ENCODE measurements around the gene ZNF48. TPM values are rescaled to one million over a fixed set of nuclear protein-coding genes. Genes with fewer than 3 reads are reported as not detected.
A peak's percentile ranks its signal among the peaks of the same experiment; 100 is the strongest.

Gene ZNF48
- total RNA-seq, 2 experiments from 2014 or later = 5.3 to 6.0 TPM

GRCh38 chr16:30365200-30365599, 30.0 kb upstream of the ZNF48 start:
- no peak for DNase-seq
- Mint-ChIP-seq H3K27me3 (ENCODE audit: low read depth) (no peaks in the 10 kb centered on the region), H3K4me3 (no peak overlapping the region), H3K36me3 (ENCODE audit: low read depth) (peaks cover 23% of the 10 kb centered on the region), H3K4me1 (ENCODE audit: low read depth) (peaks cover 30% of the 10 kb centered on the region), H3K27ac (no peak overlapping the region), H3K9me3 (no peaks in the 10 kb centered on the region)
- intact Hi-C loops (cut with micrococcal nuclease) = no loop called here
- CTCF ChIA-PET = interaction anchor here (0.8 to 1.2 kb wide), 2 partner anchors 20 to 44 kb away, joined by 4 read pairs; no protein-coding TSS in a partner anchor

GRCh38 chr16:30366511-30366910, 28.7 kb upstream of the ZNF48 start:
- DNase-seq = no peak
- H3K27ac Mint-ChIP-seq = no peak overlapping the region
- H3K27me3 Mint-ChIP-seq (ENCODE audit: low read depth) = no peaks in the 10 kb centered on the region
- peaks cover 36% of the 10 kb centered on the region for H3K4me1 Mint-ChIP-seq (ENCODE audit: low read depth)
- CTCF ChIA-PET = interaction anchor here (2.4 kb wide), 1 partner anchor 9 kb away, joined by 7 read pairs; no protein-coding TSS in a partner anchor
- peak overlapping the region; percentile 94 for H3K4me3 Mint-ChIP-seq
- intact Hi-C loops (cut with micrococcal nuclease) = no loop called here
- H3K9me3 Mint-ChIP-seq = no peaks in the 10 kb centered on the region
- H3K36me3 Mint-ChIP-seq (ENCODE audit: low read depth) = peaks cover 23% of the 10 kb centered on the region

DNA sequence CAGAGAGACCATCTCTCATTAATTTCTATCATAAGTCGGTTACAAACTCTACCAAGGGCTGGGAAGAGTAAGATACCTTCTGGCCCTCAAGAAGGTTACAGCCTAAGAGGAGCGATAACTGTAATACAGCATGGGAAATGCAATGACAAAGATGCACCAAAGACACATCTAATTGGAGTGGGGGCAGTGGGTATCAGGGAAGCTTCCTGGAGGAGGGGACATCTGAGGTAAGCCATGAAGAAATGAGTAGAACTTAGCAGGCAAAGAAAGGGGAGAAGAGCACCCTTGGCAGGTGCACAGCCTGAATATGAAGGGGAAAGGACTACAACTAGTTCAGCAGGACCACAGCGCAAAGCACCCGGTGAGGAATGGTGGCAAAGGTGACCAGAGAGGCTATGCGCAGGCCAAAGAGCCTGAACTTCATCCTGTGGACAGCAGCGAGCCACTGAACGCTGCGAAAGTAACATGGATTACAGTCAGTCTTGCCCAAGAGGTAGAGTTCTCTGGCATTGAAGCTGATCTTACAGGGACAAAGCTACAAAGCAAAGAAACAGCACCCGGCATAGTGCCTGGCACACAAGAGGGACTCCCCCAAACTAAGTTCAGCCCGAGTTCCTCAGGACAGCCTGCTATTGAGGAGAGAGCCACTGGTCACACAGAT, 27.7 kb upstream of the ZNF48 start:
- no peaks in the 10 kb centered on the region for H3K27me3 Mint-ChIP-seq (ENCODE audit: low read depth)
- peak overlapping the region; percentile 94 for H3K4me3 Mint-ChIP-seq
- H3K9me3 Mint-ChIP-seq = no peaks in the 10 kb centered on the region
- H3K4me1 Mint-ChIP-seq (ENCODE audit: low read depth) = peaks cover 42% of the 10 kb centered on the region
- H3K36me3 Mint-ChIP-seq (ENCODE audit: low read depth) = peaks cover 19% of the 10 kb centered on the region
- intact Hi-C loops (cut with micrococcal nuclease) = no loop called here
- CTCF ChIA-PET = interaction anchor here (1.1 to 2.4 kb wide), 2 partner anchors 10 to 248 kb away, joined by 3 to 7 read pairs; no protein-coding TSS in a partner anchor
- DNase-seq = no peak
- H3K27ac Mint-ChIP-seq = peak overlapping the region; percentile 25

- Mint-ChIP-seq H3K27me3 (ENCODE audit: low read depth) (no peaks in the 10 kb centered on the region), H3K36me3 (ENCODE audit: low read depth) (peaks cover 18% of the 10 kb centered on the region), H3K27ac (peak overlapping the region; percentile 72)
Measured at GRCh38 chr16:30368122-30368791, 27.0 kb upstream of the ZNF48 start.

GRCh38 chr16:30368792-30369090, 26.5 kb upstream of the ZNF48 start:
- Mint-ChIP-seq H3K4me3 (peak overlapping the region; percentile 94), H3K27ac (peak overlapping the region; percentile 72), H3K4me1 (ENCODE audit: low read depth) (peaks cover 46% of the 10 kb centered on the region), H3K9me3 (no peaks in the 10 kb centered on the region), H3K36me3 (ENCODE audit: low read depth) (peaks cover 18% of the 10 kb centered on the region), H3K27me3 (ENCODE audit: low read depth) (no peaks in the 10 kb centered on the region)
- intact Hi-C loops (cut with micrococcal nuclease) = no loop called here
- DNase-seq = no peak
- CTCF ChIA-PET = interaction anchor here (0.6 to 1.6 kb wide), 4 partner anchors 14 to 177 kb away, joined by 3 to 6 read pairs (median 4); partner anchors contain the start of gene SEPTIN1

More at GRCh38 chr16:30368122-30368791, 27.0 kb upstream of the ZNF48 start:
- Mint-ChIP-seq H3K4me3 (peak overlapping the region; percentile 94), H3K9me3 (no peaks in the 10 kb centered on the region), H3K4me1 (ENCODE audit: low read depth) (peaks cover 46% of the 10 kb centered on the region)
- intact Hi-C loops (cut with micrococcal nuclease) = no loop called here
- DNase-seq = no peak
- CTCF ChIA-PET = interaction anchor here (0.6 to 2.4 kb wide), 4 partner anchors 10 to 247 kb away, joined by 3 to 7 read pairs (median 4); no protein-coding TSS in a partner anchor

- Mint-ChIP-seq H3K27ac (peak overlapping the region; percentile 72), H3K27me3 (ENCODE audit: low read depth) (no peaks in the 10 kb centered on the region), H3K36me3 (ENCODE audit: low read depth) (peaks cover 18% of the 10 kb centered on the region), H3K9me3 (no peaks in the 10 kb centered on the region), H3K4me1 (ENCODE audit: low read depth) (peaks cover 46% of the 10 kb centered on the region), H3K4me3 (peak overlapping the region; percentile 94)
- CTCF ChIA-PET = interaction anchor here (0.6 to 1.6 kb wide), 5 partner anchors 14 to 177 kb away, joined by 3 to 6 read pairs (median 5); partner anchors contain the start of gene SEPTIN1
- intact Hi-C loops (cut with micrococcal nuclease) = no loop called here
- no peak for DNase-seq
Measured at GRCh38 chr16:30369091-30369937, 25.9 kb upstream of the ZNF48 start.

DNA sequence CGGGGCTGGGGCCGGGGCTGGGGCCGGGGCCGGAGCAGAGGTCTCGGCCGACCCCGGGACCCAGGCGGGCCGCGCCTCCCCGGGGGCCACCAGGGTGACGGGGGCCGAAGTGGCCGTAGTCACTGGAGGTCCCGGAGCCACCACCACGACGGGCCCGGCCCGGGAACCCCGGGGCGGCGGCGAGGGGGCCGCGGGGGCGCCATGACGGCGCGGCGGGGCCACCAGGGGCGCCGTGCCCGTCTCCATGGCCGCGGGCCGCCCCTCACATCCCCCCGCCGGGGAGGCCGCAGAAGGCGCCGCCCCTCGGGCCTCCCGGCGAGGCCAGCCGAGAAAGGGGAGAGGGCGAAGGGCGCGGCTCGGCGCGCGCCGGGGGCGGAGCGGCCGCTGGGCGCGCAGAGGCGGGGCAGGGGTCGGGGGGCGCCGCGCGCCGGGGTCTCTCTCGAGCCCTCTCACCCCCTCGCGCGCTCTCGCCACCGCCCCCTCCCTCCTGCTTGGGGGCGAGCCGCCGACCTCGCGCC, 25.2 kb upstream of the ZNF48 start:
- peaks cover 16% of the 10 kb centered on the region for H3K36me3 Mint-ChIP-seq (ENCODE audit: low read depth)
- H3K4me3 Mint-ChIP-seq = peak overlapping the region; percentile 94
- peaks cover 45% of the 10 kb centered on the region for H3K4me1 Mint-ChIP-seq (ENCODE audit: low read depth)
- no peak for DNase-seq
- H3K9me3 Mint-ChIP-seq = no peaks in the 10 kb centered on the region
- intact Hi-C loops (cut with micrococcal nuclease) = loop anchor here (1.0 to 10.0 kb wide), 12 partner anchors 8 to 555 kb away; partner anchors contain the start of genes ALDOA, CD2BP2, FBRS and FBXL19
- no peak overlapping the region for H3K27ac Mint-ChIP-seq
- CTCF ChIA-PET = interaction anchor here (1.0 to 1.6 kb wide), 3 partner anchors 13 to 40 kb away, joined by 5 to 9 read pairs (median 6); partner anchors contain the start of gene SEPTIN1
- no peaks in the 10 kb centered on the region for H3K27me3 Mint-ChIP-seq (ENCODE audit: low read depth)

GRCh38 chr16:30370456-30371247, 24.6 kb upstream of the ZNF48 start, which contains the start of gene TBC1D10B:
TBC1D10B (minus strand) TSS chr16:30370494; CDS start chr16:30370183, 311 bp downstream.
- no peaks in the 10 kb centered on the region for H3K27me3 Mint-ChIP-seq (ENCODE audit: low read depth)
- no peaks in the 10 kb centered on the region for H3K9me3 Mint-ChIP-seq
- H3K27ac Mint-ChIP-seq = peak within 1 kb of the TSS; percentile 98
- CTCF ChIA-PET = interaction anchor here (0.8 to 2.7 kb wide), 7 partner anchors 13 to 258 kb away, joined by 3 to 10 read pairs (median 6); partner anchors contain the start of genes SEPTIN1 and ZNF771
- intact Hi-C loops (cut with micrococcal nuclease) = loop anchor here (1.0 to 10.0 kb wide), 13 partner anchors 8 to 554 kb away; partner anchors contain the start of genes ALDOA, CD2BP2, FBRS and FBXL19
- peak; percentile 100 for DNase-seq
- H3K4me1 Mint-ChIP-seq (ENCODE audit: low read depth) = peaks cover 40% of the 10 kb centered on the region
- peaks cover 12% of the 10 kb centered on the region for H3K36me3 Mint-ChIP-seq (ENCODE audit: low read depth)
- H3K4me3 Mint-ChIP-seq = peak within 1 kb of the TSS; percentile 94

DNA sequence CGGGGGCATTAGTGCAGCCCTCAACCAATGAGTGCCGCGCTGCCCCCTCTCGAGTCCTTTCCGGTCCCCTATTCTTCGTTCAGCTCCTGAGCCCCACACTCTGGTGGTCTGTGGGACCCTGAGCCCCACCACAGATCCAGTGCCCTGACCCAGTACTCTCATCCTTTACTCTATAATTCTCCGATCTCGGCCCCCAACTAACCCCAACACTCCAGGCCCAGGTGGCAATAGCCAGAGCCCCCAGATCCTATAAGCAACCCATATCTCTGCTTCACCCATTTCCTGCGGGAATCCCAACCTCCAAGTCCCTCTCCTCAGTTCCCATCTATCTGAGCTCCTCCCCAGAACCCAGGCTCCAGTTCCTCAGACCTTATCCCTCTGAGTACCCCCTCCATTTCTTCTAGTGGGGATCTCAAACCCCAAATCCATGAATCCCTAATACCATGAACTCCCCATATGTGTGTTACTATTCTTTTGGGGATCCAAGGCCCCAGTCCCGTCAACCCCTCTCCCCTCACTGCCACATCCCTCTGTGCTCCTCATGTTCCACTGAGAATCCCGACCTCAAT, 23.9 kb upstream of the ZNF48 start:
- Mint-ChIP-seq H3K4me1 (ENCODE audit: low read depth) (peaks cover 38% of the 10 kb centered on the region), H3K27me3 (ENCODE audit: low read depth) (no peaks in the 10 kb centered on the region), H3K27ac (peak overlapping the region; percentile 98), H3K4me3 (peak overlapping the region; percentile 91), H3K36me3 (ENCODE audit: low read depth) (peaks cover 11% of the 10 kb centered on the region), H3K9me3 (no peaks in the 10 kb centered on the region)
- no peak for DNase-seq
- CTCF ChIA-PET = interaction anchor here (0.6 to 2.7 kb wide), 8 partner anchors 11 to 259 kb away, joined by 3 to 10 read pairs (median 5); partner anchors contain the start of genes SEPTIN1 and ZNF771
- intact Hi-C loops (cut with micrococcal nuclease) = loop anchor here (1.0 to 10.0 kb wide), 6 partner anchors 164 to 553 kb away; partner anchors contain the start of genes ALDOA, FBRS, FBXL19 and MVP

GRCh38 chr16:30372038-30372712, 23.0 kb upstream of the ZNF48 start:
- Mint-ChIP-seq H3K27ac (peak overlapping the region; percentile 98), H3K4me3 (peak overlapping the region; percentile 91), H3K36me3 (ENCODE audit: low read depth) (peaks cover 6% of the 10 kb centered on the region), H3K27me3 (ENCODE audit: low read depth) (no peaks in the 10 kb centered on the region), H3K9me3 (no peaks in the 10 kb centered on the region), H3K4me1 (ENCODE audit: low read depth) (peaks cover 32% of the 10 kb centered on the region)
- CTCF ChIA-PET = interaction anchor here (0.6 to 2.7 kb wide), 5 partner anchors 11 to 86 kb away, joined by 3 to 10 read pairs (median 6); partner anchors contain the start of genes SEPTIN1 and ZNF771
- intact Hi-C loops (cut with micrococcal nuclease) = loop anchor here (5.0 to 10.0 kb wide), 2 partner anchors 550 to 553 kb away; partner anchors contain the start of genes FBXL19 and MVP
- DNase-seq = no peak
